HepG2 (cell line): ENCODE results near the gene SLA2. TPM values are rescaled to one million over a fixed set of nuclear protein-coding genes. Genes with fewer than 3 reads are reported as not detected.

Experiments
- FOSL2 ChIP-seq: sonication (generic); formaldehyde crosslinking; IDR thresholded peaks from 2 replicates; pipeline ENCODE4 v1.4.0; 2020; ENCODE audit warnings: missing genetic modification reagents
- FOXA3 ChIP-seq: IDR thresholded peaks from 2 replicates; pipeline ENCODE4 v1.6.1; 2016; ENCODE audit warnings: missing genetic modification reagents, missing compliant biosample characterization
- HNRNPUL1 ChIP-seq: fragments of 200-400 bp; formaldehyde crosslinking; IDR thresholded peaks from 2 replicates; pipeline ENCODE4 v1.6.1; 2017; ENCODE audit warnings: low read depth, mild to moderate bottlenecking, low read length, moderate library complexity
- RAD21 ChIP-seq: fragments of 450-650 bp; formaldehyde crosslinking; IDR thresholded peaks from 2 replicates; pipeline ENCODE4 v1.5.0; 2020; ENCODE audit warnings: mild to moderate bottlenecking
- RARG ChIP-seq: sonication (generic); formaldehyde crosslinking; IDR thresholded peaks from 2 replicates; pipeline ENCODE4 v1.4.0; 2020; ENCODE audit warnings: low read depth, mild to moderate bottlenecking, missing genetic modification reagents
- REL ChIP-seq: sonication (generic); formaldehyde crosslinking; conservative IDR thresholded peaks from 2 replicates; pipeline ENCODE4 v1.8.0; 2022; ENCODE audit warnings: mild to moderate bottlenecking, missing genetic modification reagents, moderate library complexity
- STAG1 ChIP-seq: sonication (generic); formaldehyde crosslinking; IDR thresholded peaks from 2 replicates; pipeline ENCODE4 v1.4.0; 2020; ENCODE audit warnings: missing genetic modification reagents
- ZBTB3 ChIP-seq: sonication (generic); formaldehyde crosslinking; IDR thresholded peaks from 2 replicates; pipeline ENCODE4 v1.4.0; 2020; ENCODE audit warnings: low read depth, mild to moderate bottlenecking, moderate library complexity, missing genetic modification reagents, borderline replicate concordance
- ZFX ChIP-seq: sonication (generic); formaldehyde crosslinking; IDR thresholded peaks from 2 replicates; pipeline ENCODE4 v1.4.0; 2020; ENCODE audit warnings: mild to moderate bottlenecking, low read depth, missing genetic modification reagents, moderate library complexity
- ZNF616 ChIP-seq: sonication (generic); formaldehyde crosslinking; IDR thresholded peaks from 2 replicates; pipeline ENCODE4 v1.5.0; 2020; ENCODE audit warnings: low read depth, mild to moderate bottlenecking, missing genetic modification reagents
- polyA plus RNA-seq, 8 experiments: library from polyadenylated mRNA; depleted of rRNA in 3 of 8; stranded (reverse) in 7 of 8; unstranded in 1 of 8; fragments of >200 nt; fragmentation: Illumina TruSeq in 4 of 8; extraction: Trizol in 4 of 8; gene quantifications; 2 replicates each; pipeline versions ENCODE4 v1.2.1 to v1.2.3, GENCODE V29; 2011 to 2016; ENCODE audit warnings: low read depth in 4 of 8, missing spikeins in 1 of 8, mixed read lengths in 1 of 8; ENCODE audit not compliant: insufficient read depth in 1 of 8
- total RNA-seq, 5 experiments: library from RNA; depleted of rRNA; stranded (reverse); fragments of >200 nt; fragmentation: Illumina TruSeq; extraction: Trizol; gene quantifications; 2 replicates each; pipeline ENCODE4 v1.2.3, GENCODE V29; 2016; ENCODE audit warnings: low read depth in 1 of 5
- TF ChIP-seq, protein P1 (sequence below): IDR thresholded peaks from 2 replicates; pipeline ENCODE4 v1.6.1; 2016; ENCODE audit warnings: low read depth, borderline replicate concordance
- TF ChIP-seq, protein P2 (sequence below): IDR thresholded peaks from 2 replicates; pipeline ENCODE4 v1.6.1; 2012; ENCODE audit warnings: inconsistent platforms
- TF ChIP-seq, protein P3 (sequence below), 2 experiments: fragments of 450-650 bp in 1 of 2; sonication (generic) in 1 of 2; formaldehyde crosslinking in 1 of 2; IDR thresholded peaks; 2 replicates each; pipeline versions ENCODE4 v1.6.1 to v1.8.0; 2016 to 2022; ENCODE audit warnings: antibody characterized with exemption in 1 of 2, mild to moderate bottlenecking in 1 of 2, missing genetic modification reagents in 1 of 2
- TF ChIP-seq, protein P4 (sequence below): sonication (generic); formaldehyde crosslinking; IDR thresholded peaks from 2 replicates; pipeline ENCODE4 v1.4.0; 2020; ENCODE audit warnings: low read depth, mild to moderate bottlenecking, missing genetic modification reagents
- TF ChIP-seq, protein P5 (sequence below): sonication (generic); formaldehyde crosslinking; IDR thresholded peaks from 2 replicates; pipeline ENCODE4 v1.4.0; 2020; ENCODE audit warnings: missing genetic modification reagents

SLA2 gene
- total and polyA plus RNA-seq, 2 of the 13 experiments (the other 11 are each of a cell fraction or from before 2014, with no cell fraction given), result 1.6 to 3.6 TPM

- TF ChIP-seq FOXA3, result peak; percentile 32; the same call in 1 of the 2 replicates
- peak; percentile 94 for TF ChIP-seq ZFX (CRISPR knock-in tag)
- TF ChIP-seq ZBTB3 (CRISPR knock-in tag), result no peak; the same call in 1 of the 2 replicates
- TF ChIP-seq RAD21 (CRISPR knock-in tag), result peak; percentile 55
- no peak for TF ChIP-seq RARG (CRISPR knock-in tag)
- 0 out of 2 replicates have a peak, but pooled peaks have one; percentile 15 for TF ChIP-seq HNRNPUL1
- TF ChIP-seq ZNF616 (CRISPR knock-in tag), result no peak; the same call in none of the 2 replicates
- no peak for TF ChIP-seq REL (CRISPR knock-in tag)
- no peak for TF ChIP-seq STAG1 (CRISPR knock-in tag)
- TF ChIP-seq, protein P1, sequence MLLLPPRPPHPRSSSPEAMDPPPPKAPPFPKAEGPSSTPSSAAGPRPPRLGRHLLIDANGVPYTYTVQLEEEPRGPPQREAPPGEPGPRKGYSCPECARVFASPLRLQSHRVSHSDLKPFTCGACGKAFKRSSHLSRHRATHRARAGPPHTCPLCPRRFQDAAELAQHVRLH (CRISPR knock-in tag), result peak; percentile 92; the same call in 1 of the 2 replicates
- TF ChIP-seq, protein P2, sequence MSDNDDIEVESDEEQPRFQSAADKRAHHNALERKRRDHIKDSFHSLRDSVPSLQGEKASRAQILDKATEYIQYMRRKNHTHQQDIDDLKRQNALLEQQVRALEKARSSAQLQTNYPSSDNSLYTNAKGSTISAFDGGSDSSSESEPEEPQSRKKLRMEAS, result peak; percentile 87
- TF ChIP-seq FOSL2 (CRISPR knock-in tag), result peak; percentile 47; the same call in 1 of the 2 replicates
- TF ChIP-seq, protein P3, sequence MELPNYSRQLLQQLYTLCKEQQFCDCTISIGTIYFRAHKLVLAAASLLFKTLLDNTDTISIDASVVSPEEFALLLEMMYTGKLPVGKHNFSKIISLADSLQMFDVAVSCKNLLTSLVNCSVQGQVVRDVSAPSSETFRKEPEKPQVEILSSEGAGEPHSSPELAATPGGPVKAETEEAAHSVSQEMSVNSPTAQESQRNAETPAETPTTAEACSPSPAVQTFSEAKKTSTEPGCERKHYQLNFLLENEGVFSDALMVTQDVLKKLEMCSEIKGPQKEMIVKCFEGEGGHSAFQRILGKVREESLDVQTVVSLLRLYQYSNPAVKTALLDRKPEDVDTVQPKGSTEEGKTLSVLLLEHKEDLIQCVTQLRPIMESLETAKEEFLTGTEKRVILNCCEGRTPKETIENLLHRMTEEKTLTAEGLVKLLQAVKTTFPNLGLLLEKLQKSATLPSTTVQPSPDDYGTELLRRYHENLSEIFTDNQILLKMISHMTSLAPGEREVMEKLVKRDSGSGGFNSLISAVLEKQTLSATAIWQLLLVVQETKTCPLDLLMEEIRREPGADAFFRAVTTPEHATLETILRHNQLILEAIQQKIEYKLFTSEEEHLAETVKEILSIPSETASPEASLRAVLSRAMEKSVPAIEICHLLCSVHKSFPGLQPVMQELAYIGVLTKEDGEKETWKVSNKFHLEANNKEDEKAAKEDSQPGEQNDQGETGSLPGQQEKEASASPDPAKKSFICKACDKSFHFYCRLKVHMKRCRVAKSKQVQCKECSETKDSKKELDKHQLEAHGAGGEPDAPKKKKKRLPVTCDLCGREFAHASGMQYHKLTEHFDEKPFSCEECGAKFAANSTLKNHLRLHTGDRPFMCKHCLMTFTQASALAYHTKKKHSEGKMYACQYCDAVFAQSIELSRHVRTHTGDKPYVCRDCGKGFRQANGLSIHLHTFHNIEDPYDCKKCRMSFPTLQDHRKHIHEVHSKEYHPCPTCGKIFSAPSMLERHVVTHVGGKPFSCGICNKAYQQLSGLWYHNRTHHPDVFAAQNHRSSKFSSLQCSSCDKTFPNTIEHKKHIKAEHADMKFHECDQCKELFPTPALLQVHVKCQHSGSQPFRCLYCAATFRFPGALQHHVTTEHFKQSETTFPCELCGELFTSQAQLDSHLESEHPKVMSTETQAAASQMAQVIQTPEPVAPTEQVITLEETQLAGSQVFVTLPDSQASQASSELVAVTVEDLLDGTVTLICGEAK (IDR thresholded peaks at IDR 0.05), result no peak
- TF ChIP-seq, protein P3 (CRISPR knock-in tag; IDR thresholded peaks at IDR 0.05), result peak; percentile 71; the same call in 1 of the 2 replicates
- TF ChIP-seq, protein P4, sequence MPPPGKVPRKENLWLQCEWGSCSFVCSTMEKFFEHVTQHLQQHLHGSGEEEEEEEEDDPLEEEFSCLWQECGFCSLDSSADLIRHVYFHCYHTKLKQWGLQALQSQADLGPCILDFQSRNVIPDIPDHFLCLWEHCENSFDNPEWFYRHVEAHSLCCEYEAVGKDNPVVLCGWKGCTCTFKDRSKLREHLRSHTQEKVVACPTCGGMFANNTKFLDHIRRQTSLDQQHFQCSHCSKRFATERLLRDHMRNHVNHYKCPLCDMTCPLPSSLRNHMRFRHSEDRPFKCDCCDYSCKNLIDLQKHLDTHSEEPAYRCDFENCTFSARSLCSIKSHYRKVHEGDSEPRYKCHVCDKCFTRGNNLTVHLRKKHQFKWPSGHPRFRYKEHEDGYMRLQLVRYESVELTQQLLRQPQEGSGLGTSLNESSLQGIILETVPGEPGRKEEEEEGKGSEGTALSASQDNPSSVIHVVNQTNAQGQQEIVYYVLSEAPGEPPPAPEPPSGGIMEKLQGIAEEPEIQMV (CRISPR knock-in tag), result no peak
- TF ChIP-seq, protein P5, sequence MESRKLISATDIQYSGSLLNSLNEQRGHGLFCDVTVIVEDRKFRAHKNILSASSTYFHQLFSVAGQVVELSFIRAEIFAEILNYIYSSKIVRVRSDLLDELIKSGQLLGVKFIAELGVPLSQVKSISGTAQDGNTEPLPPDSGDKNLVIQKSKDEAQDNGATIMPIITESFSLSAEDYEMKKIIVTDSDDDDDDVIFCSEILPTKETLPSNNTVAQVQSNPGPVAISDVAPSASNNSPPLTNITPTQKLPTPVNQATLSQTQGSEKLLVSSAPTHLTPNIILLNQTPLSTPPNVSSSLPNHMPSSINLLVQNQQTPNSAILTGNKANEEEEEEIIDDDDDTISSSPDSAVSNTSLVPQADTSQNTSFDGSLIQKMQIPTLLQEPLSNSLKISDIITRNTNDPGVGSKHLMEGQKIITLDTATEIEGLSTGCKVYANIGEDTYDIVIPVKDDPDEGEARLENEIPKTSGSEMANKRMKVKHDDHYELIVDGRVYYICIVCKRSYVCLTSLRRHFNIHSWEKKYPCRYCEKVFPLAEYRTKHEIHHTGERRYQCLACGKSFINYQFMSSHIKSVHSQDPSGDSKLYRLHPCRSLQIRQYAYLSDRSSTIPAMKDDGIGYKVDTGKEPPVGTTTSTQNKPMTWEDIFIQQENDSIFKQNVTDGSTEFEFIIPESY (CRISPR knock-in tag), result no peak; the same call in 1 of the 2 replicates
Observed at GRCh38 chr20:36573103-36573797, 72.7 kb downstream of the SLA2 start, which contains the start of gene TGIF2 (continued).
